NCI-H1694 (cell line): ENCODE data around the gene LDHD.
"Not testable (repeated sequence)": the region's sequence is repeated elsewhere in the genome, so short reads cannot be mapped to it uniquely, and the experiment has no call there.

Experiments
- DNase-seq: peaks from one replicate; lab custom pipeline; 2025; lab: John Stamatoyannopoulos, UW

LDHD gene

DNA sequence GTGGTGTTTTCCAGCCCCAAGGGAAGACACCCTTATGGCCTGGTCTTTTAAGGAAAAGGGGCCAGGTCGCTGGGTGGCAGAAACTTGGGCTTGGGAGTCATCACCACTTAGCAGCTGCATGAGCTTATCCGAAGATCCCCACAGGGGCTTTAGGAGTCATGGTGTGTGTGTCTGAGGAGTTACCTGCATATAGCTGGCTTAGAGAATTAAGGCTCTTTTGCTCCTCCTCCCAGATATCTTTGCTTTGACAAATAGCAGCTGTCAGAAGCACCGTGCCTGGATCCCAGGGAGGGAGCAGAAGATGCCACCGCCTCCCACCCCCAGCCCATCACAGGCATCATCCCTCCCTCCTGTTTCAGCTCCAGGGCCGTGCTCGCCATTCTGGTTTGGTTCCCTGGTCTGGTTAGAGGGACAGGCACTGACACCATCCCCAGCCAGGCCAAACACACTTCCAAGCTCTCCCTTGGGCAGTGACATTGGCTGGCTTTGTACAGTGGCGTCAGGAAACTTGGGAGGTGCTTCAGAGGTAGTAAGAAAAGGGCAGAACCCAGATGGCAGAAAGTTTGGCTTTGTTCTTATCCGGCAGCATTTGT is 17.4 kb downstream of the LDHD start:
- no peak for DNase-seq

DNA sequence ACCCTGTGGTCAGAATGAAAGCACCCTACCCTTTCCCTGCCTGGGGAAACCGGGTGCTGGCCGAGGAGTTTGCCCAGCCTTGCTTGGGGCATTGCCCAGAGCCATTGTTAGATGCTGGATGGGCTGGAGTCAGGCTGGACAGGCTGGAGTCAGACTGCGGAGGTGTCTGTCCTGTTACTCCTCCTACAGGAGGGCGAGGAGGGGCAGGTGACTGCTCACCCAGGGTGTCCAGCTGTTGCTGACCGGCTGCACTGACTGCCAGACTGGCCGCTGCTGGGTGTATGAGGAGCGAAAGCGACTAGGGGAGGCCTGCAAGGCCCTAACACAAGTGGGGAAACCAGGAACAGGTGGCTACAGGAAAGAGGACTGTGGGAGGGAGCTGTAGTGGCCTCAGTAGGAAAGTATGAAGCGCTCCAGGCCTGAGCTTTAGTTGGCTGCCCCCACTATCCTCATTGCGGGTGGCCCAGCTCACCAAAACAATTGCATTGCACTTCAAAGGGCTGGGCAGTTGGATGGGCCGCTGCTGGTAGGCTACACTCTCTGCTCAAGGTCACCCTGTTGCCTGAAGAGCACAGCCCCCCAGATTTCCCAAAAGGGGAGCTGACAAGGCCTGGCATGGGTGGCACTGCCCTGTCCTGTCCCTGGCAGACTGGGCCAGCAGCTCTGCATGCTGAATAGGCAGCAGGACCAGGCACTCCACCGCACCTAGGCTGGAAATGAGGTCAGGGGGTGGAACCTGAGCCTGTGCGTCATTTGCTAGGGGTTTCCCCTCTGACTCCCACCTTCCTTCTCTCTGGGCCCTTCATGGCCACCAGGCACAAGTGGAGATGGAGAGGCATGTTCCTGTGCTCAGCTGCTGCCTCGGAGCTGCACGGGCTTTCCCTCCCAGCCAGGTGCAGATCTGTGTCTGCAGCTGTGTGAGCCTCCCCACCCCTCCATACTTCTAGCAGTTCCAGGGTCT is 18.4 kb downstream of the LDHD start:
- DNase-seq, result no peak

DNA sequence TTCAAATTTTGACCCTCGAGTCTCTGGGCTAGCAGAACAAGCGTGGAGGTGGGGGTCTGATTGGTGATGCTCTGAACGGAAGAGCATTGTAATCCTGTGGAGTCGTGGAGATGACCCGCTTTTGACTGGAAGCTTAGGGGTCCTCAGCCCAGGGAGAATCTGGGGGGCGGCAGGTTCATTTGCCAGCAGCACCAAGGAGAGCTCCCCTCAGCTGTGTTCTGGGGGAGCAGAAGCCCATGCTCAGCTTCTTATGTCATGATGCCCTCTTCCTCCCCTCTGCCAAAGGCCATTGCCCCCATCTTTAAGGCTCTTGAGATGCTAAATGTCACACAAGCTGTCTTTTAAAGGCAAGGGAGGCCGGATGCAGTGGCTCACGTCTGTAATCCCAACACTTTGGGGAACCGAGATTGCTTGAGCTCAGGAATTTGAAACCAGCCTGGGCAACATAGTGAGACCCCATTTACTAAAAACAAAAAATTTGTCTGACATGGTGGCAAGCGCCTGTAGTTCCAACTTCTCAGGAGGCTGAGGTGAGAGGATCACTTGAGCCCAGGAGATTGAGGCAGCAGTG is 19.3 kb downstream of the LDHD start:
- DNase-seq, result no peak

DNA sequence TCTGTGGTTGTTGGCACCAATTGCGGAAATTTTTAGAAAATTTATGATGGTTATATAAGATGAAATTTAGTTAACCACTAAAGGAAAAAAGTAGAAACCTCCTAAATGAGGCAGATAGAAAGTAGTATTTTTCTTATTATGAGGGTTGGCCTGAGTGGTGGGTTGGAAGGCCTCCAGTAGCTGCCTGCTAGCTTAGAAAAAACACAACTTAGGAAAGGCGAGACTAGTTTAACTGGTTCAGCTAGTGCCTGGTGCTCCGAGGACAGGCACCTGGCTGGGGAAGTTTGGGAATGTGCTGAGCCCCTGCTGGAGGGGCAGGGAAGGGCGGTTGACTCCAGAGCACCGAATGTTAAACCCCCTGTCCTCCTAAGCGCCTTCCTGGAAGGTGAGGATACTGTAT is 19.9 kb downstream of the LDHD start:
- DNase-seq, result no peak

DNA sequence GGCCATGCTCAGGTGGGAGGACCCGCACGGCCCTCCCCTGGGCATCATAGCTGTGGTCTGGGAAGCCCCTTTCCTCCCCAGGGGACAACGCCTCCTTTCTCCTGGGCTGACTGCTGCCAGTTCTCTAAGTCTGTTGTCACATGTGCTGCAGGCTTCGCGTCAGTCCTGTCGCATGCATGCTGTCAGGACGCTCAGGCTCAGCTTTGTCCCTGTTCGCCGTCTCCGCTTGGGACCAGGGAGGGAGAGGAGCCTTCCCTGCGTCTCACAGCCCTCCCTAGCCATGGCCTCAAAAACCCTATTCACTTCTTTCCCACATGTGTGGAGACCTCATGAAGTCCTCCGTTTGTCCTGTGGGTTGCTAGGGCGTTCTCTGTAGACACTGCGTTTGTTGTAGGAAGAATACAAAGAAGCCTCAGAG is 21.4 kb downstream of the LDHD start:
- DNase-seq, result no peak

DNA sequence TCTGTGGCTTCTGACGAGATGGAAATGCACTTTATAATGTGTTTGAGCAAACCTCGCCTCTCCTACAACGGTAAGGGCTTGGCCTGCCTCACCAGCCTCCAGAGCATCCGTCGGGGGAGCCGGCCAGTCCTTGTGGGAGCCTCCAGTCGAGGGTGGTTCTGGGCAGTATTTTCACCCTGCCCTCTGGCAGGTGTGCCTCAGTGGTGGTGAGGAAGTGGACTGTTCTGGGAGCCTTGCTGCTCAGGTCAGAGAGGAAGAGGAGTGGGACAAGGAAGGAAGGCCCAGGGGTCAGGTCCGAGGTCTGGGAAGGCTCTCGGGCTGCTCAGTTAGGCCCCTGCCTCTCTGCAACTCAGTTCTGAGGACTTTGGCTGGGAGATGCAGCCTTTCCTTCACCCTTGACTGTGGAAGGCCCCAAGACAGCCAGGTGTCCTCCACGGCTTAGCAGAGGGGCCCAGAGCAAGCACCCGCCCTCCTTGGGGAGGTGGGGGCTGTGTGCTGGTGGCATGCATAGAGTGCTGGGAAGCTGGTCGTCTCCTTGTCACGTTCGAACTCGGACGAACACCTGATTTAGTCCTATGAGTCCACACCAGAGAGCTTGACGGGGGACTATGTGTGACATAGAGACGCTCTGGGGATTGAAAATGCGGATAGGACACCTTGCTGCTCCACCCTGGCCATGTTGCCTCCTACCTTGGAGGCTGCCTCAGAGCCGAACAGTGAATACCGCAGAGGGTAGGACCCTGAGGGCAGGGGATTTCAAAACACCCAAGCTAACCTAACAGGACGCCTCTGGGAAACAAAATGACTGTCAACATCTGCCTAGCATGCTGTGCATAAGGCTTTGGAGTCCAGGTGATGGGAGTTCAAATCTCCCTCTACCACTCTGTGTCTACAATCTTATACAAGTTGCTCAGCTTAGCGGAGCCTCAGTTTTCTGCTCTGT is 22.7 kb downstream of the LDHD start:
- no peak for DNase-seq

DNA sequence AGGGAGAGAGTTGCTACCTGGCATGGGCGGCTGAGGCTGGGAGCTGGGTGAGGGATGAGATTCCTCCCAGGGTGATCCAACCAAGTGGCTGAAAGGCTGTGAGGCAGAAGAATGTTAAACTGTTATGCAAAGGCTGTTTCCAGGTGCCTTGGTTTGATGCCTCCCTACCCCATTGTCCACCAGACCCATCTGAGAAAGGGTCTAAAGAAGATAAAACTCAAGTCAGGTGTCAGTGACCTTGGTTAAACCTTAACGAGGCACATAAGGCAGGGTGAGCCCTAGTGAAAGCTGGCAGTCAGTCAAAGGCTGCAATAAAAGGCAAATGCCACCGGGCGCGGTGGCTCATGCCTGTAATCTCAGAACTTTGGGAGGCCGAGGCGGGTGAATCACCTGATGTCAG is 23.8 kb downstream of the LDHD start:
- no peak for DNase-seq

DNA sequence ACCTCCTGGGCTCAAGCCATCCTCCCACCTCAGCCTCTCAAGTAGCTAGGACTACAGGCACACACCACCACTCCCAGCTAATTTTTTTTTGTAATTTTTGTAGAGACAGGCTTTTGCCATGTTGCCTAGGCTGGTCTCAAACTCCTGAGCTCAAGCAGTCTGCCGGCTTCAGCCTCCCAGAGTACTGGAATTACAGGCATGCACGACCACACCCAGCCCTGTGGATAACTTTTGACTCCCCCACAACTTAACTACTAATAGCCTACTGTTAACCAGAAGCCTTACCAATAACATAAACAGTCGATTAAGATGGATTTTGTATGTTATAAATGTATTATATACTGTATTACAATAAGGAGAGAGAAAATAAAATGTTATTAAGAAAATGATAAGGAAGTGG is 25.0 kb downstream of the LDHD start:
- not testable (repeated sequence) for DNase-seq

DNA sequence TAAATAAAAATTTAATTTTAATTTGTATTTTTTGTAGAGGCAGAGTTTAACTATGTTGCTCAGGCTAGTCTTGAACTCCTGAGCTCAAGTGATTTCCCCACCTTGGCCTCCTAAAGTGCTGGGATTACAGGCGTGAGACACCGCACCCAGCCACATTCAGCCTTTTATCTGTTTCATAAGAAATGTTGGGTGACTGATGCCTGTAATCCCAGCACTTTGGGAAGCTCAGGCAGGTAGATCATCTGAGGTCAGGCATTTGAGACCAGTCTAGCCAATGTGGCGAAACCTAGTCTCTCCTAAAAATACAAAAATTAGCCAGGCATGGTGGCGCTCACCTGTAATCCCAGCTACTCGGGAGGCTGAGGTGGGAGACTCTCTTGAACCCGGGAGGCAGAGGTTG is 25.7 kb downstream of the LDHD start:
- not testable (repeated sequence) for DNase-seq

DNA sequence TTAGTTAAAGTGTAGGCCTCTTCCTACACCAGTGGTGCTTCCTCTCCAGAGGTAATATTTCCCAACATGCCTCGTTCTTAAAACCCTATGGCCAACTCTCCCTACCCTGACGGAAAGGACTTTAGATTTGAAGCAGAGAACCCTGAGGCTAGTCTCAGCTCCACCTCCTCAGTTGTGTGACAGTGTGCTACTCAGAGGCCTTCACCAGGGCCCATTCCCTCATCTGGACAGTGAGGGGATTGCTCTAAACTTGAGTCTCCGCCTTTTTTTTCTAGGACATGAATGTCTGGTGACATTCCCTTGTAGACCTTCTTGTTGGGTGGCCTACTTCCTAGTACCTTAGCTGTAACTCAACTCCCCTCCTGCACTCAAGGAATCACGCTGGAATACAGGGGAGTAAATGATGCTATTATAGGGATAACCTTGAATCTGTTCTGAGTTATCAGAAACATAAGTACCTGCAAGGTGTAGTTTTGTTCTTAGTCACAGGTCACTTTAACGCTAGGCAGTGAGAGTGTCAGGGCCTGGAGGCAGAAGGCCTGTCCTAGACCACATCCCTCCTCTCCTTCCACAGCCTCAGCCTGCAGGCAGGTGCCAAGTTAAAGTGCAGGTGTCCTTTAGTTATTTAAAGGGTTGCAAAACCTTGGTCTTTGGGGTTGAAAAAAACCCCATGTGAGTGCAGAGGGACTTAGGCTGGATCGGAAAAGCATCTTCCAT is 26.9 kb downstream of the LDHD start:
- DNase-seq, result no peak

DNA sequence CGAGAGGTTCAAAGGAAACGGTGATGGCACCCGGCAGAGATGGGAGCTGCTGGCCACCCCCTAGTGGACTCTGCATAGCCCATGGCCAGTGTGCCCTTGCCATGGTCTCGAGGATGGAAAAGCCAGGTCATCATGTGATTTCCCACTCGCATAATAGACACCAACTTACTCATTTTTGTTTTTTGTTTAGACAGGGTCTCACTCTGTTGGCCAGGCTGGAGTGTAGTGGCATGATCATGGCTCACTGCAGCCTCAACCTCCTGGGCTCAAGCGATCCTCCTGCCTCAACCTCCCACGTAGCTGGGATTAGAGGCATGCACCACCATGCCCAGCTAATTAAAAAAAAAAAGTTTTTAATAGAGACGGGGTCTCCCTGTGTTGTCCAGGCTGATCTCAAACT is 27.6 kb downstream of the LDHD start:
- no peak for DNase-seq

DNA sequence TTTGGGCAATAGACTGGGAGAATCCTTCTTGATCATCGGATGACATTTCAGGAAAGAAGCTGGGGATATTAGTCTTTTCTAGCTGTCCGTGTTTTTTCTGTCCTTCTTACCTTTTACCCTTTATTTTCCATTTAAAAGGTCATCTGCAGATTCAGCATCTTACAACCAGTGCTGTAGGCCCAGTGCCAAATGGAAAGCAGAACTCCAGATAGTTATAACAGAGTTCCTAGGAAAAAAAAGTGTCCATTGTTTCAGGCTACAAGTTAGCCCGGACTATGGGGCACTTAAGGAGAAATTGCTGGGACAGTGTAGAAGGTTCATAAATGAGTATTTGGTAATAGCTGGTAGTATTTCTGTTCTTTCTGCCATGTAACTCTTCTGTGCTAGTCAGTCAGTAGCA is 28.4 kb downstream of the LDHD start:
- DNase-seq, result no peak

DNA sequence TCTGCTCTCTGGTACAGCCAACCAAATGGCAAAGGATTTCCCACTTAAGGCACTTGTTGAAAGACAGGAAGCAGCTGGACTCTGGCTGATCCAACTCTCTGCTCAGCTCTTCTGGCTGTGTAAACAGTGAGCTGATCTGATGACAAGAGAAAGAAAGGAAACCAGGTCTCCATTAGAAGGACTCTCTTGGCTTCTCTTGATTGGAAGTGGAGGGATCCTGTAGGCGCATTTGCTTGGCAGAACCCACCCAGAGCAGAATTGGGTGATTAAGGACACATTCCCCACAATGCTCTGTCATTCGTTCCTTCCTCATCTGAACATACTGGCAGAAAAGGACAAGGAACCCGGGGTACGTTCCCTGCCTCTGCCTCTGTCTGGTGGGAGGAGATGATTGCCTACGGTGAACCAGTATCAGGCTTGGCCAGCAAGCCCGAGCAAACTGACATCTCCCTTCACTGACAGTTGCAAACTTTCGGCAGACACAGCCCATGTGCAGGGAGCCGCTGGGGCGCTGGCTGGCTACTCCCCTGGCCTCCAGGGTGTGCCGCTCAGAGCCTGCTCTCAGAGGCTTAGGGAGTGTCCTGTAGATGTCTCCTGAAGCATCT is 29.1 kb downstream of the LDHD start:
- no peak for DNase-seq

DNA sequence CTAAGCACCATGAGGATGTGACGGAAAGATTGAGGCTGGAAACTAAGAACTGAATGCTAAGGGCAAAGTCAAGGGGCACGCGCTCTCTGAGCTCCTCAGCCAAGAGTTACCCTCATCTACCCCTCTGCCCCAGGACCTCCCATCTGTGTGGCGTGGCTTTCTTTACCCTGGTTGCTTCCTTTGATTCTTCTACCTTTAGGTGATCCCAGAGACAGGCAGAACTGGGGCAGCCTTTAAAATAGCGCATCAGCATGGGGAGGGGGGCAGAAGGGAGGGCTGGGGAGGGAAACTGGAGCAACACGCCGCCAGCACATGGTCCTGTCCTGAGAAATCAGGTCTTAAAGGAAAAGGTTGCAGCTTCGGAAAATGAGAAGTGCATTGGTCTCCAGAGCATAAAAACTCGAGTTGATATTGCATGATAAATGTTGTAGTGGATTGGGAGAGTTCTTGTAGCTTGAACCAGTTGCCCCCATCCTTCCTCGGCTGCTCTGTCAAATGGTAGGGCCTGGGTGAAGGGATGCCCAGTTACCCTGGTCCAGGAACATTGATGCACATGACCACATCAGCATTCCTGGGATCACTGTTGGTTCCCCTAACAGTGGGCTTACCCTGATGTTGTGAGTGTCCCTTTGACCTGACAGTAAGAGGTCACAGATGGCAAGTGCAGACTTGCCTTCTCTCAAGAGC is 29.7 kb downstream of the LDHD start:
- no peak for DNase-seq

DNA sequence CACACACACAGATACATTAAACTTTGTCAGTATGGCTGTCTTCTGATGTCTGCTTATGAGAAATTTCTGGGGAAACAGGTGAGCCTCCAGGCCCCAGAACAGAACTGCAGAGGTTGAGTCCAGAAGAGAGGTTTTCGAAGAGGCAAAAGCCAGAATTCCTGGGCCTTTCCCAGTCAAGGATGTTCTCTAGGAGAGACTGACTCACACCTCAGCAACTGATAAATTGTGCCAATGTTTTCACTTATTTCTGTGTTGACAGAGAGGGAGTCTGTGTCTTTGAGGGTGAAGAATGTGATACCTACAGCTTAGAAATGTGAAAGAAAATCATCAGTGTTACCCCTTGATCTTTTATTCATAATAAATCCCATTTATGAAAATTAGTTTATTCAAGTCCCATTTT is 30.3 kb downstream of the LDHD start:
- no peak for DNase-seq

DNA sequence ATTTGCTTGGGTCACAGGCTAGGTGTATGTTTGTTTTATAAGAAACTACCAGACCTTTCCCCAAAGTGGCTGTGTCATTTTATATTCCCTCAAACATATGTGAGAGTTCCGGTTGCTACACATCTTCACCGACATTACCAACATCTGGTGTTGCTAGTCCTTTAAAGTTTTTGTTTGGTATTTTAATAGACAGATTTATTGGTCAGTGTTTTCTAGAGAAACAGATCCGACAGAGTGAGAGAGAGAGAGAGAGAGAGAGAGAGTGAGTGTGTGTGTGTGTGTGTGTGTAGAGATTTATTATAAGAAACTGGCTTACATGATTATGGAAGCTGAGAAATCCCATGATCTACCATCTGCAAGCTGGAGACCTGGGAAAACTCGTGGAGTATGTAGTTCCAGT is 31.0 kb downstream of the LDHD start:
- DNase-seq, result no peak

DNA sequence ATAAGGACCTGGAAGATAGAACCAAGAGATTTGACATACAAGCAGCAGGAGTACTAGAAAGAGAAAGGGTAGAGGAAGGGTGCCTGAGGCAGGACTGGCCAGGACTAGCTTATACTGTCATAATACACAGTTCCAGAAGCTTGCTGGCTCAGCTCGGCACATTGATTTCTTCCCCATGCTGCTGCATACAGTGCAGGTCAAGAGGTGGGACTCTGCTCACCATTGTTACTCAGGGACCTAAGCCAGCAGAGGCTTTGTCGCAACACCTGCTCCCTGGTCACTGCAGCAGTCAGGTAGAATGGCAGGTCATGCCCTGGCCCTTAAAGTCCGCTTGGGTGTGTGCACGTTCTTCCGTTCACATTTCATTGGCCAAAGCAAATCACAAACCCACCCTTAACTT is 32.8 kb downstream of the LDHD start:
- no peak for DNase-seq

DNA sequence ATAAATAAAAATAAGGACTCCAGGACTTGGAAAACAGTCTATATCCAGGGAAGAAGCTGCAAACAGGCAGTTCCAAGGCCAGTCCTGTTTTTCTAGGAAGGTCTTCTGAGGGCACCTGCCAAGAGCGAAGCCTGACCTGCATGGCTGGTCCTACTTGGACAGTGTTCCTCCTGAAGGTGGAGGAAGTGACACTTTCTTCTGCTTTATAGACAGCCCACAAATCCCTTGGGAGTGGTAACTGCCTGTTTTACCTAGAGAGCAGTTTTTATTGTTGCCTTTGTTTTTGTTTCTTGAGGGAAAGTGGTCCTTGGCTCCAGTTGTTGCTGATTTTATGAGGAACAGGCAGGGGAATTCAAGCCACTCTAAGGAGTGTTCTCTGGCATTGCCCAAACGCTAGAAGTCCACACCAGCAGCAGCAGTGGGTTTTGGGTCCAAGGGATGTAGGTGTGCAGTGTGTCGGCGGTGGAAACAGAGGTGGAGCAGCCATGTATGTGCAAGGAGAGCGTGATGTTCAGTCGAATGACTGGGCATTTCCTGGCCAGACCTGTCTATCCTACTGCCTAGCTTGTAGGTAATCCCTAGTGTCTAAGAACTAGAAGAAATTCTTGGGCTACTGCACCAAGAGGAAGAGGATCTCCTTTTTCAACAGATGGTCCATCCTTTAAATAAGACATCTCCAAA is 35.3 kb downstream of the LDHD start:
- no peak for DNase-seq

DNA sequence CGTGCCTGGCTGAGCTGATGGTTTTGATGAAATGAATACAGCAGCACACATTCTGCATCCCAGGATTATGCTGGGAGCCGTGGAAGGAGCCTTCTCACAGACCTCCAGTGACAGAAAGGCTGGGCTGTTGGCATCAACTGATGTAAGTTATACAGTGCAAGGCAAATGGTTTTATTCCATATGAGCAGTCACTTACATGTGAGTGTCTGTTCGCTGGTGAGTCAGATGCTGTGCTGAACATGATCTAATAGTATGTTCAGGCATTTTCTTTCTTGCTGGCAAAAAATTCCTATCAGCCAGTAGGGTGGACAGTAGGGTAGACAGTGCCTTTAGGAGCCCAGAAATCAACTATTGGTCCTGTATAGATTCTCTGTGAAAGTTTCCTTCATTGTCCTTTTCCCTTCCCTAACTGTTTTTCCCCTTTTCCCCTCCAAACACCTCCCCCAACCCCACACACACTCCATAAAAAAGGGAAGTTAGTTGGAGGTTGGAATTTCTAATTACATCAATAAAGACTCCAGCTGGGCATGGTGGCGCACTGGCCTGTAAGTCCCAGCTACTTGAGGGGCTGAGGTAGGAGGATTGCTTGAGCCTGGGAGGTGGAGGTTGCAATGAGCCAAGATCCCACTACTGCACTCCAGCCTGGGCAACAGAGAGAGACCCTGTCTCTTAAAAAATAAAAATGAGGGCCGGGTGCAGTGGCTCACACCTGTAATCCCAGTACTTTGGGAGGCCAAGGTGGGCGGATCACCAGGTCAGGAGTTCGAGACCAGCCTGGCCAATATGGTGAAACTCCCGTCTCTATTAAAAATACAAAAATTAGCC is 36.2 kb downstream of the LDHD start:
- no peak for DNase-seq
